CD4-positive, alpha-beta T cell treated with Interleukin-4 for 1 hour (primary cell): Measurements from ENCODE around the gene BCR.
A peak's percentile ranks its signal among the peaks of the same experiment; 100 is the strongest.

ENCODE experiments used
- DNase-seq, 2 donors: peaks; one replicate each; pipeline ENCODE4 v3.0.0-alpha.2; 2020 to 2022

BCR gene

GRCh38 chr22:23218053-23218866, 38.0 kb downstream of the BCR start:
- no peak for DNase-seq

- DNase-seq, result no peak
Observed at GRCh38 chr22:23218867-23219251, 38.5 kb downstream of the BCR start.

- no peak for DNase-seq
Observed at GRCh38 chr22:23219317-23219716, 39.0 kb downstream of the BCR start.

GRCh38 chr22:23219822-23220484, 39.6 kb downstream of the BCR start:
- peak; percentile 30 to 48 for DNase-seq

- peak; percentile 19 to 35 for DNase-seq
Observed at GRCh38 chr22:23220485-23221350, 40.4 kb downstream of the BCR start.

- DNase-seq, result no peak
Observed at GRCh38 chr22:23221351-23221804, 41.1 kb downstream of the BCR start.

- DNase-seq, result no peak
Observed at GRCh38 chr22:23222033-23222792, 41.9 kb downstream of the BCR start.

GRCh38 chr22:23222793-23223568, 42.7 kb downstream of the BCR start:
- no peak for DNase-seq

GRCh38 chr22:23223569-23224317, 43.4 kb downstream of the BCR start:
- no peak for DNase-seq

- no peak for DNase-seq
Observed at GRCh38 chr22:23224846-23225245, 44.5 kb downstream of the BCR start.

- DNase-seq, result no peak
Observed at GRCh38 chr22:23225337-23225723, 45.0 kb downstream of the BCR start.

GRCh38 chr22:23225724-23226496, 45.6 kb downstream of the BCR start:
- peak; percentile 30 to 52 for DNase-seq

- no peak for DNase-seq
Observed at GRCh38 chr22:23226497-23226850, 46.2 kb downstream of the BCR start.

GRCh38 chr22:23227380-23227779, 47.1 kb downstream of the BCR start:
- no peak for DNase-seq

- no peak for DNase-seq
Observed at GRCh38 chr22:23228503-23228902, 48.2 kb downstream of the BCR start.

GRCh38 chr22:23229646-23230045, 49.3 kb downstream of the BCR start:
- no peak for DNase-seq

GRCh38 chr22:23230348-23231068, 50.2 kb downstream of the BCR start:
- DNase-seq, result no peak

GRCh38 chr22:23231471-23232093, 51.3 kb downstream of the BCR start:
- DNase-seq, result no peak
